ENCODE measurements around the gene LRRC59.
"Not testable (repeated sequence)": the region's sequence is repeated elsewhere in the genome, so short reads cannot be mapped to it uniquely, and the experiment has no call there.

Gene LRRC59

GRCh38 chr17:50397111-50397918 lies at the start of gene LRRC59:
Gene LRRC59, minus strand, starts transcription at chr17:50397523. Its CDS starts 206 bp downstream, at chr17:50397317.
- no peak for FAIRE-seq

- FAIRE-seq = no peak
Measured at GRCh38 chr17:50445730-50446325, 48.5 kb upstream of the LRRC59 start.

- FAIRE-seq = no peak
Measured at GRCh38 chr17:50444841-50445715, 47.8 kb upstream of the LRRC59 start.

GRCh38 chr17:50443505-50443974 lies 46.2 kb upstream of the LRRC59 start:
- FAIRE-seq = no peak

- FAIRE-seq = no peak
Measured at GRCh38 chr17:50440838-50441829, 43.8 kb upstream of the LRRC59 start.

- no peak for FAIRE-seq
Measured at GRCh38 chr17:50440172-50440837, 43.0 kb upstream of the LRRC59 start.

- FAIRE-seq = no peak
Measured at GRCh38 chr17:50439008-50439407, 41.7 kb upstream of the LRRC59 start.

DNA sequence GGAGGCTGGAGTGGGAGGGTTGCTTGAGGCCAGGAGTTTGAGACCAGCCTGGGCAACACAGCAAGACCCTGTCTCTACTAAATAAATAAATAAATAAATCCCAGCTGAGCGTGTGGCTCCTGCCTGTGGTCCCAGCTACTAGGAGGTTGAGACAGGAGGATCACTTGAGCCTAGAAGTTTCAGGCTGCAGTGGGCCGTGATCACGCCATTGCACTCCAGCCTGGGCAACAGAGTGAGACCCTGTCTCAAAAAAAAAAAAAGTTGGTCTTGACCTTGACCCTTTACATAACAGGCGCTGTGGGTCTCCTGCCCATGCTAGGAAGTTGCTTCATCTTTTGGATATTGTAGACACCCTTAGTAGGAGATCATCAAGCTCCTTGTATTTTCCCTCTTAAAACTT lies 40.1 kb upstream of the LRRC59 start:
- no peak for FAIRE-seq

- no peak for FAIRE-seq
Measured at GRCh38 chr17:50432125-50432762, 34.9 kb upstream of the LRRC59 start.

GRCh38 chr17:50430821-50431618 lies 33.7 kb upstream of the LRRC59 start:
- no peak for FAIRE-seq

DNA sequence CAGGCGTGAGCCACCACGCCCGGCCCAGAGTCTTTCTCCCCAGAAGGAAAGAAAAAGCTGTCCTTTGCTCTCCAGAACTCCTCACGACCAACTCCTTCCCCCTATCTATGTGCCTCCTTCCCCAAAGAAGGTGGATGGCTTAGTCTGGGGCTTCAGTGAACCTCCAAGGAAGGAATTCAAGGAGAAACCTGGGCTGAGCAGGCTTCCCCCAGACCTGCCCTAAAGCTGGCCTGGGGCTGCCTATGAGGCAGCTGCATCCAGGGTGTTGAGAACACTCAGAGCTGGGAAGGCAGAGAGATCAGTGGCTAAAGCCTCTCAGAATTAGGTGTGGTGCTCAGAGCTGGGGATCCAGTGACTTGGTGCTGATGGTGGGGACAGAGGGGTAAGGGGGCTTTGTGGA lies 32.5 kb upstream of the LRRC59 start:
- no peak for FAIRE-seq

- FAIRE-seq = no peak
Measured at GRCh38 chr17:50428831-50429424, 31.6 kb upstream of the LRRC59 start.

- not testable (repeated sequence) for FAIRE-seq
Measured at GRCh38 chr17:50428126-50428525, 30.8 kb upstream of the LRRC59 start.

GRCh38 chr17:50426814-50427787 lies 29.8 kb upstream of the LRRC59 start:
- FAIRE-seq = no peak

- FAIRE-seq = no peak
Measured at GRCh38 chr17:50426472-50426782, 29.1 kb upstream of the LRRC59 start.

DNA sequence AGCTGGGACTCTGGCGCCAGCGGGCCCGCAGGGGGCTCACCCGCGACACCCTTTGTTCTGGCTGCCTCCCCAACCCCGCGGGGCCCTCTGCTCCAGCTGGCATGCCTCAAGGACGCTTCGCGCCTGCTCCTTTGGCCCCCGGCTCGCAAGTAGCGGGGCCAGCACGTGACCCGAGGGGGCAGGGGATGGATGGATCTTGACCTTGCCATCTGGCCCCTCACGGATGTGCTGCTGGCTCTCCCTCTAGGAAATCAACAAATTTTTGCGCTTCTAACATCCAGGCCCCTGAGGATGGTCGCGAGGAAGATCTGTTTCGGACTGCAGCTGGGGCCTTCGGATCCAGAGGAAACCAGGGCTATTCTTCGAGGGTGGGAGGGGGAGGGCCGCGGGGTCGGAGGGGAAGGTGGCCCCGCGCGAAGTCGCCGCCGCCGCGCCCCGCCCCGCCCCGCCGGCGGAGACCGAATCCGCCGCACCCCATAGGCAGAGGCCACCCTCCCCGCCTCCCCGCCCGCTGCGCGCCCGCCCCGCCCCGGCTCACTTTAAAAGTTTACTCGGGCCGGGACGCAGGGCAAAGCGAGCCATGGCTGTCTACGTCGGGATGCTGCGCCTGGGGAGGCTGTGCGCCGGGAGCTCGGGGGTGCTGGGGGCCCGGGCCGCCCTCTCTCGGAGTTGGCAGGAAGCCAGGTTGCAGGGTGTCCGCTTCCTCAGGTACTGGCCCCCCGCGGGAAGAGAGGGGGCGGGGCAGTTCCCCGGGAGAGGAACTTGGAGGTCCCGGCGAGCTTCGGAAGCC lies 28.6 kb upstream of the LRRC59 start, which contains the start of gene ACSF2:
Gene ACSF2 (plus strand): TSS at position 537 of the 790 bp plus-strand sequence. CDS start 44 bp downstream, at position 581.
- FAIRE-seq = no peak

- no peak for FAIRE-seq
Measured at GRCh38 chr17:50424996-50425681, 27.8 kb upstream of the LRRC59 start.
